GM18517 (cell line): ENCODE results near the gene CDCA8.

Experiments used
- ATAC-seq: cut with Tn5 transposase; IDR thresholded peaks from one replicate; pipeline ENCODE4 v1.9.1; 2021; ENCODE audit warnings: mild to moderate bottlenecking, moderate library complexity; ENCODE audit not compliant: unreplicated experiment

CDCA8 gene

GRCh38 chr1:37692078-37692833, at the start of gene CDCA8:
TSS of gene CDCA8 (plus strand) at chr1:37692516. CDS start at chr1:37692691, 175 bp downstream.
- peak; percentile 78 for ATAC-seq

- ATAC-seq = no peak
Measured at GRCh38 chr1:37647281-37647680, 45.0 kb upstream of the CDCA8 start.

DNA sequence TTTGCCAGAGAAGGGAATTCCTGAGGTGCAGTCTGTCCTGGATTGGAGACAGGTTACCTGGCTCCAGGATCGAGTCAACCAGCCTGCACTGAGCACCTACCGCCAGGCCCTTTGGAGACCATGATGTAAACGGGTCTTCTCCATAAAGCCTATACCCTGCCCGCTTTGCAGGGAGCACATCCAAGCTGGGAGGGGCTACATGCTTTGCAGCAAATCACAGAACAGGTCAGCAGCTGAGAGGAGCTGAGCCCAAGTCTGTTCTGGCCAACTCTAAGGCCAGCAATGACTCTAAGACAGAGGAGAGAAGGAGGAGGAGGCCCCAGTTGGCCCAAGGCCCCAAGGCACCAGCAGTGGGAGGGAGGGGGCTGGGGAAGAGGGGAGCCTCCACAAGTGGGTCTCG, 42.1 kb upstream of the CDCA8 start:
- ATAC-seq = no peak

- no peak for ATAC-seq
Measured at GRCh38 chr1:37650721-37651120, 41.6 kb upstream of the CDCA8 start.

GRCh38 chr1:37651803-37652202, 40.5 kb upstream of the CDCA8 start:
- no peak for ATAC-seq

DNA sequence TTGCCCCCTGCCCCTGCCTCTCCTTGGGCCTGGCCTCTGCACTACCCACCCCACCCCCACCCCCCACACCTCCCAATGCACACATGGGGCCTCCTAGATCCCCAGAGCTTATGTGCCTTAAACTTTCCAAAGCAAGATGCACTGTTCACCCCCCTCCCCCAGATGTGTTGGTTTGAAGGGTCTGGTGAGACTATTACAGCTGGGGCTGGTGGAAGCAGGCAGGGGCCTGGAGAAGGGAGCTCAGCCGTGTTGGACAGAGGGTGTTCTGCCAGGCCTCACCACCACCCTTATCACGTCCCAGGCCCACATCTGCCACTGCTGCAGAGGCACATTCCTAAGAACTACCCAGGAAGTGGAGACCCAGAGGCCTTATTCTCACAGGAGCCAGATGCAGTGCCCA, 39.3 kb upstream of the CDCA8 start:
- no peak for ATAC-seq

- no peak for ATAC-seq
Measured at GRCh38 chr1:37653906-37654305, 38.4 kb upstream of the CDCA8 start.

GRCh38 chr1:37655274-37655673, 37.0 kb upstream of the CDCA8 start:
- ATAC-seq = no peak

DNA sequence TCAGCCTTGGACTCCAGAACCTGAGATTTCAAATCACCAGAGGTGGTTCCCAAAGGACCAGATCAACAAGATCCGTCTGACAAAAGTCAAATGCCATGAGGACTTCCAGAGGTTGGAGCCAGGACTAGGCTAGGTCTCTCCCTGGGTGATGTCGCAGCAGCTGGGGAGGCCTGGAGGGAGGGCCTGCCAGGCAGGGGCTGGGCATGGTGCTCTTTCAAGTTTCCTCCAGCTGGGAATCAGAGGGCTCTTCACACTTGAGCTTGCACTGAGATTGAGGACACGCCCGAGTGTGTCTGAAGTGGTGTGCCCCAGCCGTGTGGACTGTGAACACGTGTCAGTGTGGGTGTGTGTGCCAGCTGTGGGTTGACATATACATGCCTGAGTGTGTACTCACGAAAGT, 36.3 kb upstream of the CDCA8 start:
- ATAC-seq = no peak

DNA sequence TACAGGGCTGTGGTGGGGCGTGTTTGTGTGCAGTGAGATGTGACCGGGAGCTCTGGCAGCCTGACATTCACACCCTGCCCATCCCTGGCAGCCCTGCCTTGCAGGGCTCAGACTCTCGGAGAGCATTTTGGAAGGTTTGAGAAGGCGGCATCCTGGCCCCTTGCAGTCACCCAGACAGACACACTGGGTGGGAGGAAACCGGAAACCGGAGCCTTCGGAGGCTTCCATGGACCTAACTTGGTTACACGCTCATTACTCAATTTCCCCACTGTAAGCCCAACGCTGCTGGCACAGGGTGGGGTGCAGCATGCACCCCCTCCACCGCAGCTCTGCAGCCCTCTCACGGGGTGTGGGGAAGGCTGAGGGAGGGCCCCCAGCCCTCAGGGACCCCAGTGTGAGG, 35.4 kb upstream of the CDCA8 start:
- no peak for ATAC-seq

- ATAC-seq = no peak
Measured at GRCh38 chr1:37657620-37658412, 34.5 kb upstream of the CDCA8 start.

- ATAC-seq = no peak
Measured at GRCh38 chr1:37658486-37658885, 33.8 kb upstream of the CDCA8 start.

DNA sequence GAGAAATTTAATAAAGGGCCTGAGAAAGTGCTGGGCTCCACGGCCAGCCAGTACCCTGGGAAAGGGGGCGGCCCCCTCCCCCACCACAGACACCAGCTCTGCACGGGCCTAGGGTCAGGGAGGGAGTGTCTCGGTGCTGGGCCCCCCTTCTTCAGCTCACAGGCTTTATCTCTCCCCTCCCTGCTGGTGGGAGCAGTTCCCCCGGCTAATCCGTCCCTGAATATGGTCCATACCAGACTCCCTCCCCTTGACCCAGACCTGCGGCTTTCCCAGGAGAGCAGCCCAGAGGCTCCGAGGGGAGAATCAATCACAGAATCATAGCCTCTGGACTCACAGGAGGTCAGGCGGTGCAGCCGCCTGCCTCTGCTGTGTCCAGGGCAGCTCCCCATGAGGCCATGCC, 31.7 kb upstream of the CDCA8 start:
- no peak for ATAC-seq

GRCh38 chr1:37661401-37661800, 30.9 kb upstream of the CDCA8 start:
- ATAC-seq = no peak

- no peak for ATAC-seq
Measured at GRCh38 chr1:37662031-37662755, 30.1 kb upstream of the CDCA8 start.

DNA sequence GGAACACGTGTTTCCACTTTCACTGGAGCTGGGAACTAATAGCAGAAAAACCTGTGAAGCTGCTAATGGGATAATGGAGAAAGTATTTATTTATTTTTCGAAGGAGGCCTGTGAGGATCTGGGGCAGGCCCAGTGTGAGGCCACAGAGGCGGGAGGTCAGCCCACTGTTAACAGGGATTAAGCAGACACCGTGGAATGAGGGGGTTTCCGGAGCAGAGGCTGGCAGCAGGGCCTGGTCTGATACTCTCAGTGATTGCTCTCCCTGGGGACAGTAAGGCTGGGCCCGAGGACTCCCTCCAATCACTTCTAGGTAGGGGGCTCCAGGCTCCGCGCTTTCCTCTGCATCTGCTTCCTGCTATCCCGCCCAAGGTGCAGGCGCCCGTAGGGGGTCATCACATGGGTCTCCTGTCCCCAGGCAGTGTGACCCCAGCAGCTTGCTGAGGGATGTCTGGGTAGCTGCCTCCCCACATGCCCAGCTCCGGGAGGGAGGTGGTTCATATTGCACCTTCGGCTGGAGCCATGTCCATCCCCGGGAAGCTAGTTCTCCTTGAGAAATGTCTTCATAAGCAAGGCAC, 28.8 kb upstream of the CDCA8 start:
- ATAC-seq = no peak

- no peak for ATAC-seq
Measured at GRCh38 chr1:37666241-37666867, 26.0 kb upstream of the CDCA8 start.

DNA sequence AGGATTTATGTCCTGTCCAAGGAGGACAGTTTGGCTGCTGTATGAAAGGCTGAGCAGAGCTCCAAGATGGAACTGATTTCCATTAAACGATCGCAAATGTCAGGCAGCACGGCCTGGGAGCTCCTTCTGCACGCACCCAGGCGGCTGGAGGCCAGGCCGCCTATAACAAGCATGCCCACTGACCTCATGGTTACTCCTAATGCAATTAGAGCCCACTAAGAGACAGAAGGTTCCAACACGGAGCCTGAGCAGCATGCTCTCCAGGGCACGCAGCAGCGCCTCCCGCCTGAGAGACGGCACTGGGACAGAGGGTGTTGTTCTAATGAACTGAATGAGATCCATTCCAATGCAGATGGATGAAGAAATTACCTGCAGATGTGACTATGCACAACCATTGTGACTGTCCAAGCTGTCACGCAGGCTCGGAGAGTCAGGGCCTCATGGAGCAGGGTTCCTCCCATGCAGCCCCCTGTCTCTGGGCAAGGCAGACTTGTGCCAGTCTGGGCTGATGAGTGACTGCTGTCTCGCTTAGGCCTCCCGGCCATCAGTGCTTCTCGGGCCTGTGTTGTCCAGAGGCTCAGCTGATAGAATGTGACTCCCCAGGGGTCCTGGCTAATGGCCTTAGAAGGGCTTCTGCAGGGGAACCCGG, 25.2 kb upstream of the CDCA8 start:
- ATAC-seq = no peak

- no peak for ATAC-seq
Measured at GRCh38 chr1:37670133-37670532, 22.2 kb upstream of the CDCA8 start.

DNA sequence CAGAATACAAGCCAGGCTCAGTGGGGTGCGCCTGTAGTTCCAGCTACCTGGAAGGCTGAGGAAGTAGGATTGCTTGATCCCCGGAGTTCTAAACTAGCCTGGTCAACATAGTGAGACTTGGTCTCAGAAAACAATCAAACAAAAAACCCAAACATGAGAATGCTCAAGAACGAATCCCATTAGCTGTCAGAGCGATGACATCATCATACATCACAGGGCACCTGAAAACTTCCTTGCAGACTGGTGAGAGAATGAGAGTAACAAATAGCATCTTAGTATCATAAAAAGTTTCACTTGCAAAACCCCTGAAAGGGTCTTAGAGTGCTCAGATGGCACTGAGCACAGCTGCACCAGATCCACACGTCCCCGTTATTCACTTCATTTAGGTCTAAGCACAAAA, 21.1 kb upstream of the CDCA8 start:
- no peak for ATAC-seq
